HepG2 (cell line): ENCODE measurements around the gene FRMD6. TPM values are rescaled to one million over a fixed set of nuclear protein-coding genes. Genes with fewer than 3 reads are reported as not detected.

Source experiments
- ARNT2 ChIP-seq: sonication (generic); formaldehyde crosslinking; IDR thresholded peaks from 2 replicates; pipeline ENCODE4 v1.8.0; 2022; ENCODE audit warnings: mild to moderate bottlenecking, low read depth, missing genetic modification reagents, moderate library complexity
- CENPBD1 ChIP-seq: sonication (generic); formaldehyde crosslinking; IDR thresholded peaks from 2 replicates; pipeline ENCODE4 v1.8.0; 2022; ENCODE audit warnings: missing genetic modification reagents, low read depth, mild to moderate bottlenecking, borderline replicate concordance
- FOXJ3 ChIP-seq: sonication (generic); formaldehyde crosslinking; IDR thresholded peaks from 2 replicates; pipeline ENCODE4 v1.4.0; 2020; ENCODE audit warnings: missing genetic modification reagents, mild to moderate bottlenecking, borderline replicate concordance
- GABPA ChIP-seq, 2 experiments: IDR thresholded peaks; 2 replicates each; pipeline ENCODE4 v1.6.1; 2011 to 2016; ENCODE audit warnings: low read depth in 2 of 2, low read length in 1 of 2, missing biosample characterization in 1 of 2, missing genetic modification characterization in 1 of 2
- KAT2B ChIP-seq: fragments of 150-350 bp; IDR thresholded peaks from 2 replicates; pipeline ENCODE4 v1.6.1; 2014; ENCODE audit warnings: low read depth, low read length, borderline replicate concordance
- NR2F1 ChIP-seq, 2 experiments: fragments of 450-650 bp in 1 of 2; formaldehyde crosslinking in 1 of 2; IDR thresholded peaks; 2 replicates each; pipeline versions ENCODE4 v1.5.0 to v1.6.1; 2016 to 2020; ENCODE audit warnings: mild to moderate bottlenecking in 1 of 2, missing compliant biosample characterization in 1 of 2, missing genetic modification reagents in 1 of 2, moderate library complexity in 1 of 2
- PBX2 ChIP-seq: IDR thresholded peaks from 2 replicates; pipeline ENCODE4 v1.6.1; 2016; ENCODE audit warnings: control low read depth
- SCMH1 ChIP-seq: sonication (generic); formaldehyde crosslinking; IDR thresholded peaks from 2 replicates; pipeline ENCODE4 v1.9.0; 2021; ENCODE audit warnings: missing genetic modification reagents, mild to moderate bottlenecking, borderline replicate concordance
- SOX5 ChIP-seq: IDR thresholded peaks from 2 replicates; pipeline ENCODE4 v1.6.1; 2016; ENCODE audit warnings: borderline replicate concordance
- SP1 ChIP-seq, 2 experiments: fragments of 450-650 bp in 1 of 2; sonication (generic) in 1 of 2; formaldehyde crosslinking in 1 of 2; IDR thresholded peaks; 2 replicates each; pipeline versions ENCODE4 v1.4.0 to v1.6.1; 2016 to 2020; ENCODE audit warnings: missing genetic modification reagents in 1 of 2
- TCF12 ChIP-seq, 2 experiments: fragments of 450-650 bp in 1 of 2; sonication (generic) in 1 of 2; formaldehyde crosslinking in 1 of 2; IDR thresholded peaks; 2 replicates each; pipeline versions ENCODE4 v1.6.1 to v1.8.0; 2017 to 2022; ENCODE audit warnings: antibody characterized with exemption in 1 of 2, mild to moderate bottlenecking in 1 of 2, missing genetic modification reagents in 1 of 2, moderate library complexity in 1 of 2
- TEAD3 ChIP-seq: optimal IDR thresholded peaks from 2 replicates; pipeline ENCODE3; 2016; ENCODE audit warnings: borderline replicate concordance
- TOPORS ChIP-seq: sonication (generic); formaldehyde crosslinking; IDR thresholded peaks from 2 replicates; pipeline ENCODE4 v1.8.0; 2023; ENCODE audit warnings: mild to moderate bottlenecking, missing genetic modification reagents
- ZIK1 ChIP-seq: sonication (generic); formaldehyde crosslinking; IDR thresholded peaks from 2 replicates; pipeline ENCODE4 v1.5.0; 2020; ENCODE audit warnings: mild to moderate bottlenecking, low read depth, missing genetic modification reagents, borderline replicate concordance
- ZNF124 ChIP-seq: sonication (generic); formaldehyde crosslinking; IDR thresholded peaks from 2 replicates; pipeline ENCODE4 v1.4.0; 2020; ENCODE audit warnings: missing genetic modification reagents
- ZNF205 ChIP-seq: IDR thresholded peaks from 2 replicates; pipeline ENCODE4 v1.6.1; 2018; ENCODE audit warnings: missing biosample characterization, missing genetic modification reagents
- ZNF484 ChIP-seq: sonication (generic); formaldehyde crosslinking; IDR thresholded peaks from 2 replicates; pipeline ENCODE4 v1.5.1; 2020; ENCODE audit warnings: mild to moderate bottlenecking, low read depth, missing genetic modification reagents, borderline replicate concordance
- ZNF639 ChIP-seq: conservative IDR thresholded peaks from 2 replicates; pipeline ENCODE4 v1.6.1; 2018; ENCODE audit warnings: missing genetic modification reagents
- ZNF766 ChIP-seq: sonication (generic); formaldehyde crosslinking; IDR thresholded peaks from 2 replicates; pipeline ENCODE4 v1.5.0; 2020; ENCODE audit warnings: missing genetic modification reagents, borderline replicate concordance
- ZNF772 ChIP-seq: sonication (generic); formaldehyde crosslinking; IDR thresholded peaks from 2 replicates; pipeline ENCODE4 v1.5.0; 2020; ENCODE audit warnings: mild to moderate bottlenecking, missing genetic modification reagents
- polyA plus RNA-seq, 8 experiments: library from polyadenylated mRNA; depleted of rRNA in 3 of 8; stranded (reverse) in 7 of 8; unstranded in 1 of 8; fragments of >200 nt; fragmentation: Illumina TruSeq in 4 of 8; extraction: Trizol in 4 of 8; gene quantifications; 2 replicates each; pipeline versions ENCODE4 v1.2.1 to v1.2.3, GENCODE V29; 2011 to 2016; ENCODE audit warnings: low read depth in 4 of 8, missing spikeins in 1 of 8, mixed read lengths in 1 of 8; ENCODE audit not compliant: insufficient read depth in 1 of 8
- total RNA-seq, 5 experiments: library from RNA; depleted of rRNA; stranded (reverse); fragments of >200 nt; fragmentation: Illumina TruSeq; extraction: Trizol; gene quantifications; 2 replicates each; pipeline ENCODE4 v1.2.3, GENCODE V29; 2016; ENCODE audit warnings: low read depth in 1 of 5
- TF ChIP-seq, protein P1 (sequence below): sonication (generic); formaldehyde crosslinking; IDR thresholded peaks from 2 replicates; pipeline ENCODE4 v1.5.0; 2020; ENCODE audit warnings: mild to moderate bottlenecking, missing genetic modification reagents
- TF ChIP-seq, protein P2 (sequence below): sonication (generic); formaldehyde crosslinking; IDR thresholded peaks from 2 replicates; pipeline ENCODE4 v1.8.1; 2023; ENCODE audit warnings: mild to moderate bottlenecking, inconsistent platforms, moderate library complexity, missing genetic modification reagents, borderline replicate concordance

The FRMD6 gene
- total and polyA plus RNA-seq, 2 of the 13 experiments (the other 11 are each of a cell fraction or from before 2014, with no cell fraction given): 2.4 to 5.4 TPM

GRCh38 chr14:51616724-51617409, 34.8 kb upstream of the FRMD6 start (continued):
- TF ChIP-seq ZNF639 (CRISPR knock-in tag) (no peak), SP1 (IDR thresholded peaks at IDR 0.05) (no peak), SP1 (CRISPR knock-in tag; IDR thresholded peaks at IDR 0.05) (no peak), ZNF772 (CRISPR knock-in tag) (no peak), TOPORS (no peak), ARNT2 (CRISPR knock-in tag) (no peak), PBX2 (CRISPR knock-in tag) (no peak), GABPA (IDR thresholded peaks at IDR 0.05; ENCODE audit: low read depth, low read length) (no peak), GABPA (CRISPR knock-in tag; IDR thresholded peaks at IDR 0.05; ENCODE audit: low read depth) (no peak), ZNF484 (CRISPR knock-in tag) (no peak), KAT2B (no peak), ZNF205 (CRISPR knock-in tag) (no peak), TCF12 (IDR thresholded peaks at IDR 0.05) (no peak), TCF12 (CRISPR knock-in tag; IDR thresholded peaks at IDR 0.05) (no peak), ZIK1 (no peak), SCMH1 (CRISPR knock-in tag) (no peak), SOX5 (peak; percentile 76; the same call in 1 of the 2 replicates), FOXJ3 (CRISPR knock-in tag) (no peak), CENPBD1 (CRISPR knock-in tag) (no peak), NR2F1 (CRISPR knock-in tag; IDR thresholded peaks at IDR 0.05) (peak in 1 of 2 experiments; percentile 18; a peak in 1 of 4 replicates), ZNF124 (CRISPR knock-in tag) (no peak), ZNF766 (CRISPR knock-in tag) (no peak), TEAD3 (CRISPR knock-in tag) (peak; percentile 88)
- TF ChIP-seq, protein P1, sequence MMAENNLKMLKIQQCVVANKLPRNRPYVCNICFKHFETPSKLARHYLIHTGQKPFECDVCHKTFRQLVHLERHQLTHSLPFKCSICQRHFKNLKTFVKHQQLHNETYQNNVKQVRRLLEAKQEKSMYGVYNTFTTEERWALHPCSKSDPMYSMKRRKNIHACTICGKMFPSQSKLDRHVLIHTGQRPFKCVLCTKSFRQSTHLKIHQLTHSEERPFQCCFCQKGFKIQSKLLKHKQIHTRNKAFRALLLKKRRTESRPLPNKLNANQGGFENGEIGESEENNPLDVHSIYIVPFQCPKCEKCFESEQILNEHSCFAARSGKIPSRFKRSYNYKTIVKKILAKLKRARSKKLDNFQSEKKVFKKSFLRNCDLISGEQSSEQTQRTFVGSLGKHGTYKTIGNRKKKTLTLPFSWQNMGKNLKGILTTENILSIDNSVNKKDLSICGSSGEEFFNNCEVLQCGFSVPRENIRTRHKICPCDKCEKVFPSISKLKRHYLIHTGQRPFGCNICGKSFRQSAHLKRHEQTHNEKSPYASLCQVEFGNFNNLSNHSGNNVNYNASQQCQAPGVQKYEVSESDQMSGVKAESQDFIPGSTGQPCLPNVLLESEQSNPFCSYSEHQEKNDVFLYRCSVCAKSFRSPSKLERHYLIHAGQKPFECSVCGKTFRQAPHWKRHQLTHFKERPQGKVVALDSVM (CRISPR knock-in tag): no peak
- TF ChIP-seq, protein P2, sequence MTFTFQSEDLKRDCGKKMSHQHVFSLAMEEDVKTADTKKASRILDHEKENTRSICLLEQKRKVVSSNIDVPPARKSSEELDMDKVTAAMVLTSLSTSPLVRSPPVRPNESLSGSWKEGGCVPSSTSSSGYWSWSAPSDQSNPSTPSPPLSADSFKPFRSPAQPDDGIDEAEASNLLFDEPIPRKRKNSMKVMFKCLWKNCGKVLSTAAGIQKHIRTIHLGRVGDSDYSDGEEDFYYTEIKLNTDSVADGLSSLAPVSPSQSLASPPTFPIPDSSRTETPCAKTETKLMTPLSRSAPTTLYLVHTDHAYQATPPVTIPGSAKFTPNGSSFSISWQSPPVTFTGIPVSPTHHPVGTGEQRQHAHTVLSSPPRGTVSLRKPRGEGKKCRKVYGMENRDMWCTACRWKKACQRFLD: no peak
